HG03139 (cell line): Measurements from ENCODE around the gene BRSK2.
"Not testable (repeated sequence)": the region's sequence is repeated elsewhere in the genome, so short reads cannot be mapped to it uniquely, and the experiment has no call there.

ENCODE experiments used
- ATAC-seq: cut with Tn5 transposase; IDR thresholded peaks from one replicate; pipeline ENCODE4 v1.9.1; 2021; ENCODE audit not compliant: unreplicated experiment

Gene BRSK2

DNA sequence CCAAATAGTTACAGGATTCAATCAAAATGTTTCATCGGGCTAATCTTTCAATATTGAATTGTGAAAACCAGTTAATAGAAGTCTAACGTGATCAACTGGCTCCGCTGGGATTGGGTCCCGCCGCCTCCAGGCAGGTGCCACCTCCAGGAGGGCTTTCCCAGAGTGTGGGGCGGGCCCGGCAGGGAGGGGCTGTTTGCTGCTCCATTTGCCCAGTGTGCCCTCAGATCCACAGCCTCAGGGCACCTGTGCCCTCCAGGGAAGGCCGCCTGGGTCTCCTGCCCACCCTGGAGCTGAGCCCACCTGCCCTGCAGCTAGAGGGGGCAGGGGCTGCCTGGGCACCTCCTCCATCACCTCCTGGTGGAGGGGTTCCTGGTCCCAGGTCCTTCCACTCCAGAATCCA is 17.9 kb downstream of the BRSK2 start:
- ATAC-seq, result no peak

DNA sequence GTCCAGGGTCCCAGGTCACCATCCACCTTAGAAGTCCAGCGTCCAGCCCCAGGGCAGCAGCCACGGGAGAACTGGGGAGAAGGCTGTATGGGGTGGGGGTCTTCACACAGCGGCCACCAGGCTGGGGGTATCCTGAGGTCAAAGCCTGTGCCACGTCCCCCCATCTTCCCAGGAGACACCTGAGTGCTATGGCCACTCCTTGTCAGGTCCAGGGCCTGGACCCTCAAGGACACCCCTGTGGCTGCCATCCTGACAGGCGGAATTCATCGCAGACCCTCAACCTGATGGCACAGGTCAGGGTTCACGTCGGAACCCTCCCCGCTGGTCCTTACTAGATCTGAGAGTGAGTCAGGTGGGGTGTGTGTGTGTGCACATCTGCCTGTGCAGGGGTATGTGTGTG is 18.6 kb downstream of the BRSK2 start:
- ATAC-seq, result no peak

DNA sequence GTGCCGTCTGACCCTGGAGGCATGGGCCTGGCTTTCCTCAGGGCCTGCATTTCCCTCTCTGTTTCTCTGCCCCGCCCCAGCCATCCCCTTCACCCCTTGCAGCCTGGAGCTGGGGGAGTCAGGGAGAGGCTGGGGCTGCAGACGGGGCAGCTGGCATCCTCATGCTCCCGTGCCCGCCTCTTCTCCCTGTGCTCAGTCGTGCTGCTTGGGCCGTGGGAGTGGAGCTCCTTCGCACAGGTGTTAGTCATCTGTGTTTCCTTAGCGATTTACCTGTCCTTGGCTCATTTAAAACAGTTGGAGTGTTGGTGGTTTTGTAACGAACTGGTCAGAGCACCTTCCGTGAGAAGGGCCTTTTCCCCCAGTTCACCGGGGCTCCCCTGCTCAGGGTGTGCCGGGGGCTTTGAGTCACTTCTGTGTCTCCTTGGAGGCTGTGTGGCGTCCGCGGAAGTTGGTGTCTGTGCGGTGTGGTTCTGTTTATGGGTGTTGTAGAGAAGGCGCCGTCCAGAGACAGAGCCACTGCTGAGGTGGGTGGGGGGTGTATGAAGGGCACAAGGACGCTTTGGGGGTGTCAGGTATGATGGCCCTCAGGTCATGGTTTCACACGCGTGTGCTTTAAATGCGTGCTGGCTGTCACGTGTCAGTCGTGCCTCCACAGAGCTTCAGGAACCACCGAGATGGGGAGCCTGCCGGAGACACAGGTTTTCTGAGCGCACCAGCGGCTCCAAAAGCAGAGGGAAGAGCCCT is 19.5 kb downstream of the BRSK2 start:
- no peak for ATAC-seq

DNA sequence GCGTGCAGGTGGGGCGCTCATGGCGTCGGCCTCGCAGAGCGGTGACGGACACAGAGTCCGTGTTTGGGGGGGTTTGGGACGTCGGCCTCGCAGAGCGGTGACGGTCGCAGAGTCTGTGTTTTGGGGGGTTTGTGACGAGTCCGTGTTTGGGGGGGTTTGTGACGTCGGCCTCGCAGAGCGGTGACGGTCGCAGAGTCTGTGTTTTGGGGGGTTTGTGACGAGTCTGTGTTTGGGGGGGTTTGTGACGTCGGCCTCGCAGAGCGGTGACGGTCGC is 20.1 kb downstream of the BRSK2 start:
- ATAC-seq, result not testable (repeated sequence)

DNA sequence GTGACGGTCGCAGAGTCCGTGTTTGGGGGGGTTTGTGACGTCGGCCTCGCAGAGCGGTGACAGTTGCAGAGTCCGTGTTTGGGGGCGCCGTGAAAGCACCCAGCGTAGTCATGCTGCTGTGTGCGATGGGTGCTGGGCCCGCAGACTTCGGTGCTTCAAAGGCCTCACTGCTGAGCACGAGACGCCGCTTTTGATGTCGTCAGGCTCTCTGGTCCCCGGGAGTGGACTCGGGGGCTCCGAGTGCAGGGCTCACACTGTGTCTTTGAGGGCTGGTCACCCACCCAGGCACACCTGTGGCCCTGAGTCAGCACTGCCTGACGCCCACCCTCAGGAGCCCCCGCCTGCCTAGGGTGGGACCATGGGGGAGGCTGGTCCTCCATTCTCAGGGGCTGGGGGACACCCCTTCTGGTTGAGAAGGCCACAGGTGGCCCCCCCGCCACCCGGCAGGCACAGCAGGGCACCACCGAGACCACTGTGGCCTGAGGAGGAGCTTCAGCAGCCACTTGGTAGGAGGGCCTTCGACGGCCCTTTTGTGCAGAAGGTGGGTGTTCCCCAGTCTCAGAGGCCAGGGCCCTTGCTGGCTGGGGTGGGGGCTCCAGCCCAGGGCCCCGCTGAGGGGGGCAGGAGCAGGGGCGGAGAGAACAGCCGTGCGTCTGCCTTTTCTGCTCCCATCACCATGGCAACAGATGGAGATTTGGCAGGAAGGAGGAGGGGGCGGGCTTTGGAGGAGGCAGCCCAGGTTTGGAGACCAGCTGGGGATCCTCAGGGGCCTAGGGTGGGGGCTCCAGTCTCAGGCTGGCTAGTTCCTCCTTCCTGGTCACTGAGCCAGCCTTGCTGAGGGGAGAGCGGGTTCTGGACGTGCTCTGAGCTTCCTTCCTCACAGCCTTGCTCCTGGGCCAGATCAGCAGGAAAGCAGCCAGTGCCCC is 20.9 kb downstream of the BRSK2 start:
- no peak for ATAC-seq

DNA sequence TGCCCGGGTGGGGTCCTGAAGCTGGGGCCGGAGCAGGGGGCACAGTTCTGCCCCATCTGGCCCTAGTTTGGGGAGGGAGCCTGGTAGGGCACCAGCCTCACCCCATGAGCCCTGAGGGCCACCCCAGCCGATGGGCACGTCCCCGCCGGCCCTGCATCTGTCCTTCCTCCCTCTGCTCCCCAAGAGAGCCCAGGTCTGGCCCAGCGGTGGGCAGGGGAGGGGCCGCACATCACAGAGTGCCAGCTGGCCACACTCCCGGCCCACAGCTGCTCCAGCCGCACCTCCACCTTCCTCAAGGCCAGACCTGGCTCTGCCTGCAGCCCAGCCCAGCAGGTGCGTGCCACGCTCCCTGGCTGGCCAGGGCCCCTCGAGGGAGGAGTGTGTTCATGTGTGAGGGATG is 21.6 kb downstream of the BRSK2 start:
- ATAC-seq, result no peak

DNA sequence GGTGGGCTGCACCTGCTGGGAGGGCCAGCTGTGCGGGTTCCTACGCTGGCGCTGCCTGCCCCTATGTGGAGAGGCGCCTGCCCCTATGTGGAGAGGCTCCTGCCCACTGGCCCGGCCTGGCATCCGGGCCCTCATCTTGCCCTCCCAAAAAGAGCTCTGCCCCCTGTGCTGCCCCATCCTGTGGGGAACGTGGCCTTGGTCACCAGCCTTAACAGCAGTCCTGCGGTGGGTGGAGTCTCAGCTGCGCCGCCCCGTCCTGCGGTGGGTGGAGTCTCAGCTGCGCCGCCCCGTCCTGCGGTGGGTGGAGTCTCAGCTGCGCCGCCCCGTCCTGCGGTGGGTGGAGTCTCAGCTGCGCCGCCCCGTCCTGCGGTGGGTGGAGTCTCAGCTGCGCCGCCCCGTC is 22.0 kb downstream of the BRSK2 start:
- ATAC-seq, result not testable (repeated sequence)

DNA sequence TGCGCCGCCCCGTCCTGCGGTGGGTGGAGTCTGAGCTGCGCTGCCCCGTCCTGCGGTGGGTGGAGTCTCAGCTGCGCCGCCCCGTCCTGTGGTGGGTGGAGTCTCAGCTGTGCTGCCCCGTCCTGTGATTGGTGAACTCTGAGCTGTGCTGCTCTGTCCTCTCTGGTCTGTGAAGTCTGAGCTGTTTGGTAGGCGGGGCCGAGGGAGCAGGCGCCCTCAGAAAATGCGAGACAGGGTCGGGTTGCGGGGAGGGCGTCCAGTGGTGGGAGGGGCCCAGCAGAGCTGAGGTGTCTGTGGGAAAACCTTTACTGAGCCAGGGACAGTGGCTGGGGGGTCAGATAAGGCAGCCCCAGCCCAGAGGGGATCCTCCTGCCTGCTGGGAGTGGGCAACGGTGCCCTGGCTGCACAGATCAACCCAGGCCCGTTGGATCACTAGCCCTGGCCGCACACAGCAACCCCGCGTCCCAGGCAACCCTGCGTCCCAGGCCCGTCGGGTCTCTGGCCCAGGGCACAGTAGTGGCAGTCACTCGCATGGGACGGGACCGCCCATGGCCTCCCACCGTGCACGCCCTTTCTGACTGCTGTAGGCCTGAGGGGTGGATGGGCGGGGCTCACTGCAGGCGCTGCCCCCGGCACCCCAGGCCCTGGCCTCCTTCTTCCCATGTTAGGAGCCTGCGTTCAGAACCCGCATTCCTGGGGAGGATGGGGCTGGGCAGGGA is 22.8 kb downstream of the BRSK2 start:
- no peak for ATAC-seq

DNA sequence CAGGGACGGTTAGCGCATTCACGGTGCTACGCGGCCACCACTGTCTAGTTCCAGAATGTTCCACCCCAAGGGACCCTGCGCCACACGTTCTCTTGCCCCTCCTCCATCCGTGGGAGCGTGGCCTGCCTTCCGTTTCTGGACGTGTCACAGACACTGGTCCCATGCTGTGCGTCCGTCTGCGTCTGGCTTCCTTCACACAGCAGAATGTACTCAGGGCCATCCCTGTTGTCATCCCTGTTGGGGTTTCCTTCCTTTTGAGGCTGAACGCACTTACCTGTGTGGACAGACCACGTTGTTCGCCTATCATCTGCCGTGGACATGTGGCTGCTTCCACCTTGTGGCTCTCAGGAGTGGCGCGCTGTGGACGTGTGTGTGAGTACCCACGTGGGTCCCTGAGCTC is 24.9 kb downstream of the BRSK2 start:
- no peak for ATAC-seq

DNA sequence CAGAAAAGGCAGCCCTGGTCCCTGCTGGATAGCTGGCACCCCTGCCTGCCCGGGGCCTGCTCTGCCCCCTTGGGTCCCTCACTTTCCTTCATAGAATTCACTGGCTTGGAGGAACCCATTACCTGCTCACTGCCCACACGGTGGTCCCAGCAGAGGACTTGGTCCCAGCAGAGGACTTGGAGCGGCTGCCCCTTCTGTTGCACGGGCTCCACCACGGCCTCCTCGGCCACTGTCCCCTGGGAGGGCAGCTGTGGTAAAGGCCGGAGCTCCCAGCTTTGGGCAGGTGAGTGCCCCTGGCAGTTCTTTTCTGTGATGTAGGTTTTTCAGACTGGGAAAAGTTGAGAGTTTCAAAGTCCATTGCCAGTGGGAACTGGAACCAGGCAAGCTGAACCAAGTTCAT is 25.9 kb downstream of the BRSK2 start:
- ATAC-seq, result no peak

DNA sequence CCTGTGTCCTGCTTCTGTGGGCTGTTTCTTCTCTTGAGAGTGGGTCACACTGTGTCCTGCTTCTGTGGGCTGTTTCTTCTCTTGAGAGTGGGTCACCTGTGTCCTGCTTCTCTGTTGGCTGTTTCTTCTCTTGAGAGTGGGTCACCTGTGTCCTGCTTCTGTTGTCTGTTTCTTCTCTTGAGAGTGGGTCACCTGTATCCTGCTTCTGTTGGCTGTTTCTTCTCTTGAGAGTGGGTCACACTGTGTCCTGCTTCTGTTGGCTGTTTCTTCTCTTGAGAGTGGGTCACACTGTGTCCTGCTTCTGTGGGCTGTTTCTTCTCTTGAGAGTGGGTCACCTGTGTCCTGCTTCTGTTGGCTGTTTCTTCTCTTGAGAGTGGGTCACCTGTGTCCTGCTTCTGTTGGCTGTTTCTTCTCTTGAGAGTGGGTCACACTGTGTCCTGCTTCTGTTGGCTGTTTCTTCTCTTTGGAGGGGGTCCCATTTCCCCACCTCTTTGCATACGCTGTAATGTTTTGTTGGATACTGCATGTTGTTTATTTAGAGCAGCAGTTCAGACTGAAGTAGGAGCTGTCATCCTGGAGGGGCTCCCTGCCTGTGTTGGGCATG is 28.6 kb downstream of the BRSK2 start:
- not testable (repeated sequence) for ATAC-seq

DNA sequence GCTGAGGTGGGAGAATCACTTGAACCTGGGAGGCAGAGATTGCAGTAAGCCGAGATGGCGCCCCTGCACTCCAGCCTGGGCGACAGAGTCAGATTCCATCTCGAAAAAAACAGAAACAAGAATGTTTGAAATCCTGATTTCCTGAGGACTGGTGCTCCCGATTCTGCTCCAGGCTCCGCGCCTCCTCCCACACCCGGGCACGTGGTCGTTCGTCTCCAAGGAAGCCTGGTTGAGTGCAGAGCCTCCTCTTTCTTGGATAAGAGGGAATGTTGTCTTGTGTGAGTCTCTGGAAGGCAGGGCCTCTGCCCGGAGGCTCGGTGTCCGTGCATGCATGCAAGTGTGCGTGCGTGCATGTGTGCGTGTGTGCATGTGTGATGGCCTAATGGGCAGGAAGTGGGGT is 30.1 kb downstream of the BRSK2 start:
- no peak for ATAC-seq

DNA sequence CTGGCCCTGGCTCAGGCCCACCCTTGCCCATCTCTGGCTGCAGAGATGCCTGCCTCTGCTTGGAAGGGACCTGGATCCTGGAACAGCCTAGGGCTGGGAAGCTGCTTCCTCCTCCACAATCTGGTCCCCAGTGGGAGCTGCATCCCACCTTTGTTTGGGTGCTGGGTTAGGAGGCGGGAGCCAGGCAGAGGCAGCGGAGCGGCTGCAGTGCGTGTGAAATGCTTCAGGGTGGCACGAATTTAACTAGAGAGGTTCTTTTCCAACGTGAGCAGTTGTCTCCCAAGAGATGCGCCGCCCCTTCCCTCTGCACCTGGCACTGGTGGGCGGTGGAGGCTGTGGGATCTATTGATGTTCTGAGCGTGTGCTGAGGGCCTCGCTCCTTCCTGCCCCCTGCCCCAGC is 31.6 kb downstream of the BRSK2 start:
- ATAC-seq, result no peak

DNA sequence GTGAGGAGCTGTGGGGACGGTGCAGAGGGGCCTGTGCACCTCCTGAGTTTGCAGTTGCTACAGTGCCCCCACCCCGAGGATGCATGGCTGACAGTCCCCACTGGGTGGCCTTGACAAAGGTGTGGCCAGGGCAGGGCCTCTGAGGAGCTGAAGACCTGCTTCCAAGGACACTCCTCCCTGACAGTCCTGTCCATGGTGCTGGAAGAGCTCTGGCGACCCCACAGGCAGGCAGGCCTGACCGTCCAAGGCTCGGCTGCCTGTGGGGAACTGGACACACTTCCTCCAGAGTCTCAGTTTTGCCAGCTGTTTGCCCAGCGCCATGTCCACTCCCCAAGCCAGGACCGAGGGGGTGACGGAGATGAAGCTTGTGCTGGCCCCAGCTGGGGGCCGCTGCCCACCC is 32.7 kb downstream of the BRSK2 start:
- ATAC-seq, result no peak

DNA sequence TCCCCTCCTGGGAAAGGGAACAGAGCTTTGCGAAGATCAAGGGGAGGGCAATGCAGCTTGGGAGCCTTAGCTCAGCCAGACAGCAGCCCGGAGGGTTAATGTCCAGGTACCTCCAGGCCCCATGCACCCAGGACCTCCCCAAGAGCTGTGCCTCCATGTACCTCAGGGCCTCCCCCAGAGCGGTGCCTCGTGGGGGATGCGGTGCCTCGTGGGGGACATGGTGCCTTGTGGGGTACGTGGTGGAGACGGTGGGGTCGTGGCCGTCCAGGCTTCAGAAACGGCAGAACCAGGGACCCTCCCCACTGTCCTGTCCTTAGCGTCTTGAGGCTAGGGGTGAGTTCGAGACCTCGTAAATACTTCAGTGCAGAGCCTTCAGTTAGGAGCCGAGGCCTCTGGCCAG is 33.2 kb downstream of the BRSK2 start:
- no peak for ATAC-seq

DNA sequence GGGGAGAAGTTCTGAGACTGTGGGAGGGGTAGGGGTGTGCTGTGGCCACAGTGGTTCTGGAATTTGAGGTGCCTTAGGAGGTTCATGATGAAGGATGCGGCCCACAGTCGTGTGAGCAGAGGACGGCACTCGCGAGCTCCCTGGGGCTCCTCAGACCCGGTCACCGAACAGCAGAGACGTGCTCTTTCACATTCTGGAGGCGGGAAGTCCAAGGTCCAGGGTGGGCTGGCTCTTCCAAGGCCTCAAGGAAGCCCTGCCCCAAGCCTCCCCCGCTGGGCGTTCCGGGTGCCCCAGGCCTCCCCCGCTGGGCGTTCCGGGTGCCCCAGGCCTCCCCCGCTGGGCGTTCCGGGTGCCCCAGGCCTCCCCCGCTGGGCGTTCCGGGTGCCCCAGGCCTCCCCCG is 33.7 kb downstream of the BRSK2 start:
- ATAC-seq, result not testable (repeated sequence)

DNA sequence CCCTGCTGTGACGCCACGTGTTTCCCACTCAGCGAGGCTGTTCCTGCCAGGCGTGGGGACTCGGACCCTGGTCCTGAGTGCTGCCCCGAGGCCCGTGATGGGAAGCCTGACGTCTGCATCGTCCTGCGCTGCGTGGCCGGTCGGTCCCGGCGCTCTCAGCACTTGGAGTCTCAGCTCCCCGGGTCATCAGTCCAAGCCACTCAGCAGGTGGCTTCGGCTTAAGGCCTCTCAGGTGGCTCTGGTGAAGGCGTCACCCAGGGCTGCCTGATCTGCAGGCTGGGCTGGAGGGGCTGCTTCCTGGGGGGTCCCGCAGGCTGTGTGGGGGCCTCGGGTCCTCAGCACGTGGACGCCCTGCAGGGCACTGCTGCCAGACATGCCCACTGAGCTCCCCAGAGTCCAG is 35.3 kb downstream of the BRSK2 start:
- no peak for ATAC-seq

DNA sequence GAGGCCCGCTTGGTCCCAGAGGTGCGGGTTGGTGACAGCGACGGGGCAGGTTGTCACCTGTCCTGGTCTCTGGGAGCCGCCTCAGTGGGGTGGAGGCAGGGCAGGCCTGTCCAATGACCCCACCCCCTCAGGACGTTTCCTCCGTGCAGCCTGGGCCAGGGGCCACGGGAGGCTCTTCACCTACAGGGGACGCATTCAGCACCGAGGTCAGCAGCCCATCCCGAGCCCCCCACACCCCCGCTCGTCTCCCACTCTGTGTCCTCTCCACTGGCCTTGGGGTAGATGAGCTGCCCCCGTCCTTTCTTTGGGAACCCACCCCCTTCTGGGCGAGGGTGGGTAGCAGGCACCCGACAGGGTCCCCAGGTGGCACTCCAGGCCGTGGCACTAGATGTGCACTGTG is 35.7 kb downstream of the BRSK2 start:
- no peak for ATAC-seq

DNA sequence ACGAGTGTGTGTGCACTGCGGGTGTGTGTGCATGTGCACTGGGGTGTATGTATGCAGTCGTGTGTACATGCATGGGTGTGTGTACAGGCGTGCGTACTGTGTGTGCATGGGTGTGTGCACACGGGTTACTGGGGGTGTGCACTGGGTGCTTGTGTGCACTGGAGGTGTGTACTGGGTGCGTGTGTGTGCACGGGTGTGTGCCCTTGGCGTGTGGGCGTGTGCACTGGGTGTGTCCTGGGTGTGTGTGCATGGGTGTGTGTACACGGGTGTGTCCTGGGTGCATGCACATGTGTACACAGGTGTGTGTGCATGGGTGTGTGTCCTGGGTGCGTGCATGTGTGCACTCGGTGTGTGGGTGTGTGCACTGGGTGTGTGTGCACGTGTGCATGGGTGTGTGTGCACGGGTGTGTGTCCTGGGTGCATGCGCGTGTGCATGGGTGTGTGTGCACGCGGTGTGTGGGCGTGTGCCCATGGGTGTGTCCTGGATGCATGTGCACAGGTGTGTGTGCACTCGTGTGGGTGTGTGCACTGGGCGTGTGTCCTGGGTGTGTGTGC is 39.1 kb downstream of the BRSK2 start:
- no peak for ATAC-seq

DNA sequence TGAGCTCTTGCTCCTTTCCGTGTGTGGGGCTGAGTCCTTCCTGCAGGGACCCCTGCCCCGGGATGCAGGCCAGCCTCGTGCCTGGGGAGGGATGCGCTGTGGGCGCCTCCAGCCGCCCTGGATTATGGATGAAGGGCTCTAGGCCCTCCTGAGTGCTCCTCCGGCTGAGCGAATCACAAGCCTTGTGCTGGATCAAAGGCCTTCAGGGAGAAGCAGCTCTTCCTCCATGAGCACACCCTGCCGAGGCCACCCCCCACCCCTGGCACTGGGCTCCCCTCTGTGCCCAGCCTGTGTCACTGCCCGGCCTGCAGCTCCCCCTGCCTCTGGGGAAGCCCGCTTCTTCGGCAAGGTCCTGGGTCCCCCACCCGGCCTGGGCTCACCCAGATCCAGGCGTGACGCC is 43.8 kb downstream of the BRSK2 start:
- no peak for ATAC-seq

DNA sequence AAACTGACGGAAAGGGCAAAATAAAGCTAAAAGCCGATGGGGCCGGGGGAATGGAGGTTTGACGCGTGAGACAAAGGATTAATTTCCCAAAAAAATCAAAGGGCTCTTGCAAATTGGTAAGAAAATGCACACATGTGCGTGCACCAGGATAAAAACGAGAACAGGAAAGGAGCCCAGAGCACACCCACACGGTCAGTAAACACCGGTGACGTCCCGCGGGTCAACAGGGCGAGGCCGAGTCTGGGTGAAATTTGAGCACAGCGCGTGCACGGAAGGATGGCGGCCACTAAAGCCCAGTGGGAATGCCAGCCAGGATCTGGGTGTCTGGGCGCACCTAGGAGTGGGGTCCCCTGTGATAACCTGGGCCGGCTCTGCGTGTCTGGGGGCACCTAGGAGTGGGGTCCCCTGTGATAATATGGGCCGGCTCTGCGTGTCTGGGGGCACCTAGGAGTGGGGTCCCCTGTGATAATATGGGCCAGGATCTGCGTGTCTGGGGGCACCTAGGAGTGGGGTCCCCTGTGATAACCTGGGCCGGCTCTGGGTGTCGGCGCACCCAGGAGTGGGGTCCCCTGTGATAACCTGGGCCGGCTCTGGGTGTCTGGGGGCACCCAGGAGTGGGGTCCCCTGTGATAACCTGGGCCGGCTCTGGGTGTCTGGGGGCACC is 44.4 kb downstream of the BRSK2 start:
- no peak for ATAC-seq
